Measurements from ENCODE around the gene MLLT3. TPM values are rescaled to one million over a fixed set of nuclear protein-coding genes. Genes with fewer than 3 reads are reported as not detected.

MLLT3 gene
- total and polyA plus RNA-seq, 3 donors from 2014 or later = 5.2 to 11.0 (median 7.6) TPM

DNA sequence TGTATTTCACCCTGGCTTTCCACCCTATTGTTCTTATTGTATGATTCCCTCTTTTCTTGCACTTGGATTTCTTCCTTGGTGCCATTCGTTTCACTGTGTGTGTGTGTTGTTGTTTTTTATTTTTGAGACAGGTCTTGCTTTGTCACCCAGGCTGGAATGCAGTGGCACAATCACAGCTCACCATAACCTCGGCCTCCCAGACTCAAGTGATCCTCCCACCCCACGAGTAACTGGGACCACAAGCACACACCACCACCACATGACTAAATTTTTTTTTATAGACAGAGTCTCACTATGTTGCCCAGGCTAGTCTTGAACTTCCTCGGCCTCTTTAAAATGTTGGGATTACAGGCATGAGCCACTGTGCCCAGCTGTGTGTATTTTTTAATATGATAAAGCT, 72.0 kb downstream of the MLLT3 start:
- DNase-seq = no peak
- H3K36me3 ChIP-seq (ENCODE audit: low read depth, missing control alignments) = no peaks in the 10 kb centered on the region
- 87 to 98% methylated on average over 4 of the region's 4 CpGs for WGBS, 2 donors
- H3K27ac ChIP-seq = no peak overlapping the region
- no peaks in the 10 kb centered on the region for H3K4me1 ChIP-seq
- no peaks in the 10 kb centered on the region for H3K27me3 ChIP-seq
- intact Hi-C loops (cut with DNase I; ENCODE audit: low total_unique reads) = no loop called here
- no peak overlapping the region for H3K4me3 ChIP-seq
- H3K9me3 ChIP-seq = no peaks in the 10 kb centered on the region
- TF ChIP-seq, protein P1, sequence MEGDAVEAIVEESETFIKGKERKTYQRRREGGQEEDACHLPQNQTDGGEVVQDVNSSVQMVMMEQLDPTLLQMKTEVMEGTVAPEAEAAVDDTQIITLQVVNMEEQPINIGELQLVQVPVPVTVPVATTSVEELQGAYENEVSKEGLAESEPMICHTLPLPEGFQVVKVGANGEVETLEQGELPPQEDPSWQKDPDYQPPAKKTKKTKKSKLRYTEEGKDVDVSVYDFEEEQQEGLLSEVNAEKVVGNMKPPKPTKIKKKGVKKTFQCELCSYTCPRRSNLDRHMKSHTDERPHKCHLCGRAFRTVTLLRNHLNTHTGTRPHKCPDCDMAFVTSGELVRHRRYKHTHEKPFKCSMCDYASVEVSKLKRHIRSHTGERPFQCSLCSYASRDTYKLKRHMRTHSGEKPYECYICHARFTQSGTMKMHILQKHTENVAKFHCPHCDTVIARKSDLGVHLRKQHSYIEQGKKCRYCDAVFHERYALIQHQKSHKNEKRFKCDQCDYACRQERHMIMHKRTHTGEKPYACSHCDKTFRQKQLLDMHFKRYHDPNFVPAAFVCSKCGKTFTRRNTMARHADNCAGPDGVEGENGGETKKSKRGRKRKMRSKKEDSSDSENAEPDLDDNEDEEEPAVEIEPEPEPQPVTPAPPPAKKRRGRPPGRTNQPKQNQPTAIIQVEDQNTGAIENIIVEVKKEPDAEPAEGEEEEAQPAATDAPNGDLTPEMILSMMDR (IDR thresholded peaks at IDR 0.05) = no peak
- TF ChIP-seq POLR2A (IDR thresholded peaks at IDR 0.05) = no peak

GRCh38 chr9:20549053-20549452, 73.2 kb downstream of the MLLT3 start:
- TF ChIP-seq, protein P1 (IDR thresholded peaks at IDR 0.05) = no peak
- no peak for TF ChIP-seq POLR2A (IDR thresholded peaks at IDR 0.05)
- H3K9me3 ChIP-seq = no peaks in the 10 kb centered on the region
- no peak overlapping the region for H3K27ac ChIP-seq
- H3K4me3 ChIP-seq = no peak overlapping the region
- no peaks in the 10 kb centered on the region for H3K4me1 ChIP-seq
- H3K36me3 ChIP-seq (ENCODE audit: low read depth, missing control alignments) = no peaks in the 10 kb centered on the region
- H3K27me3 ChIP-seq = no peaks in the 10 kb centered on the region
- no peak for DNase-seq
- 83 to 95% methylated on average over 3 of the region's 3 CpGs for whole genome bisulfite sequencing, 2 donors
- intact Hi-C loops (cut with DNase I; ENCODE audit: low total_unique reads) = no loop called here

- Histone ChIP-seq H3K36me3 (ENCODE audit: low read depth, missing control alignments) (no peaks in the 10 kb centered on the region), H3K4me3 (no peak overlapping the region), H3K27ac (no peak overlapping the region), H3K27me3 (no peaks in the 10 kb centered on the region), H3K9me3 (no peaks in the 10 kb centered on the region), H3K4me1 (no peaks in the 10 kb centered on the region)
- 95 to 97% methylated on average over 3 of the region's 3 CpGs for WGBS, 2 donors
- TF ChIP-seq, protein P1 (IDR thresholded peaks at IDR 0.05) = no peak
- TF ChIP-seq POLR2A (IDR thresholded peaks at IDR 0.05) = no peak
- intact Hi-C loops (cut with DNase I; ENCODE audit: low total_unique reads) = no loop called here
- no peak for DNase-seq
Measured at GRCh38 chr9:20545023-20545622, 77.2 kb downstream of the MLLT3 start.

GRCh38 chr9:20540169-20540863, 82.0 kb downstream of the MLLT3 start:
- 88 to 95% methylated on average over 4 to 5 of the region's 5 CpGs for WGBS, 2 donors
- H3K27ac ChIP-seq = no peak overlapping the region
- no peak overlapping the region for H3K4me3 ChIP-seq
- H3K36me3 ChIP-seq (ENCODE audit: low read depth, missing control alignments) = no peaks in the 10 kb centered on the region
- no peaks in the 10 kb centered on the region for H3K9me3 ChIP-seq
- no peaks in the 10 kb centered on the region for H3K4me1 ChIP-seq
- H3K27me3 ChIP-seq = no peaks in the 10 kb centered on the region
- intact Hi-C loops (cut with DNase I; ENCODE audit: low total_unique reads) = no loop called here
- TF ChIP-seq, protein P1 (IDR thresholded peaks at IDR 0.05) = no peak
- no peak for TF ChIP-seq POLR2A (IDR thresholded peaks at IDR 0.05)
- no peak for DNase-seq

GRCh38 chr9:20538956-20539355, 83.3 kb downstream of the MLLT3 start:
- Histone ChIP-seq H3K36me3 (ENCODE audit: low read depth, missing control alignments) (no peaks in the 10 kb centered on the region), H3K27ac (no peak overlapping the region)
- intact Hi-C loops (cut with DNase I; ENCODE audit: low total_unique reads) = no loop called here

More at GRCh38 chr9:20538956-20539355, 83.3 kb downstream of the MLLT3 start:
- H3K27me3 ChIP-seq = no peaks in the 10 kb centered on the region
- TF ChIP-seq POLR2A (IDR thresholded peaks at IDR 0.05) = no peak
- TF ChIP-seq, protein P1 (IDR thresholded peaks at IDR 0.05) = no peak
- H3K4me3 ChIP-seq = no peak overlapping the region
- no peaks in the 10 kb centered on the region for H3K9me3 ChIP-seq
- H3K4me1 ChIP-seq = no peaks in the 10 kb centered on the region
- 87 to 91% methylated on average over 1 of the region's 1 CpG for WGBS, 2 donors
- DNase-seq = no peak

Data from testis (tissue), 3 donors.